T-helper 9 cell (primary cell): ENCODE results near the gene TNRC6C.
"Not testable (repeated sequence)": the region's sequence is repeated elsewhere in the genome, so short reads cannot be mapped to it uniquely, and the experiment has no call there.

Experiments used
- DNase-seq: peaks from one replicate; pipeline ENCODE4 v3.0.0-alpha.2; 2020

The TNRC6C gene

DNA sequence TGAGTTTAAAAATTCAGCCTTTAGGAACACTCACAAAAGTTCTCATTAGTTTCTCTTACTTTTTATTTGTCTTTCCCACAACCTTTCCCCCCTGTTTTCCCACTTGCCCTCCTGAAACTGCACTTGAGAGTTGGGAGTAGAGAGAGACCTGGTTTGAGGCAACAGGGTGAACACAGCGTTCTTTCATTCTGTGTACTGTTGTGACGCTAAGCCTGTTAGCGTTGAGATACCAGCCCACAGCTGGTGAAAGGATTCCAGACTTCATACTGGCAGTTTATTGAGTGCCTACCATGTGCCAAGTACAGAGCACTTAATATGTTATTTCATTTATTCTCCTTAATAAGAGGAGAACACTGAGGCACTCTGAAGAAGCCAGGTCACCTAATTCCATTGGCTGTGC is 10.3 kb downstream of the TNRC6C start:
- no peak for DNase-seq

DNA sequence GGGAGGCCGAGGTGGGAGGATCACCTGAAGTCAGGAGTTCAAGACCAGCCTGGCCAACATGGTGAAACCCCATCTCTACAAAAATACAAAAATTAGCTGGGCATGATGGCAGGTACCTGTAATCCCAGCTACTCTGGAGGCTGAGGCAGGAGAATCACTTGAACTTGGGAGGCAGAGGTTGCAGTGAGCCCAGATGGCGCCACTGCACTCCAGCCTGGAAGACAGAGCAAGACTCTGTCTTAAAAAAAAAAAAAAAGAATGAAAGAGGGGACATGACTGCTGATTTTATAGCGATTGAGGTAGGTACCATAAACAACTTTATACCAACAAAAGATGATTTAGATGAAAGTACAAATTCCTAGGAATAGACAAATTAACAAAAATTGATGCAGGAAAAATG is 13.8 kb downstream of the TNRC6C start:
- not testable (repeated sequence) for DNase-seq

DNA sequence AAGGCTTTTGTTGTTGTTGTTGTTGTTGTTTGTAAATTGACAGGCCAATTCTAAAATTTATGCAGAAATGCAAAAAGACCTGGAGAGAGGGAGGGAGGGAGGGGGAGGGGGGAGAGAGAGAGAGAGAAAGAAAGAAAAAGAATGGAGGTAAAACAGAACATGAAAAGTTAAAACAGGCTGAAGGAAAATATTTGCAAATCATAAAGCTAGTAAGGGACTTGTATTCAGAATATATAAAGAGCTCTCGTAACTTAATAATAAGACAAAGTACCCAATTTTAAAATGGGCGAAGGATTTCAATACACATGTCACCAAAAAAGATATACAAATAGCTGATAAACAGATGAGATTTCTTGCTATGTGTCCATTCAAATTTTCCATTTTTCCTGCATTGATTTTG is 15.4 kb downstream of the TNRC6C start:
- DNase-seq = no peak

DNA sequence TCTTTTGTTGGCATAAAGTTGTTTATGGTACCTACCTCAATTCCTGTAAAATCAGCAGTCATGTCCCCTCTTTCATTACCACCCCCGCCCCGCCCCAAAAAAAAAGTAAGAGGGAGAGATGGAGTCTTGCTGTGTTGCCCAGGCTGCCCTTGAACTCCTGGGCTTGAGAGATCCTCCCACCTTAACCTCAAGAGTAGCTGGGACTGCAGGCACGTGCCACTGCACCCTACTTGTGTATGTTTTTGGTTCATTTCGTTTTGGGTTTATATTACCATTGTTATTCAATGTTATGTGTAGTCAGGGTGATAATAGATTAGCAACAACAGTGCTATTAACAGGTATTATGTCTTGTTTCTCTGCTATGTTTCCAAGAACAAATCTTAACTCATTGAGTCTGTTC is 15.9 kb downstream of the TNRC6C start:
- DNase-seq = no peak

DNA sequence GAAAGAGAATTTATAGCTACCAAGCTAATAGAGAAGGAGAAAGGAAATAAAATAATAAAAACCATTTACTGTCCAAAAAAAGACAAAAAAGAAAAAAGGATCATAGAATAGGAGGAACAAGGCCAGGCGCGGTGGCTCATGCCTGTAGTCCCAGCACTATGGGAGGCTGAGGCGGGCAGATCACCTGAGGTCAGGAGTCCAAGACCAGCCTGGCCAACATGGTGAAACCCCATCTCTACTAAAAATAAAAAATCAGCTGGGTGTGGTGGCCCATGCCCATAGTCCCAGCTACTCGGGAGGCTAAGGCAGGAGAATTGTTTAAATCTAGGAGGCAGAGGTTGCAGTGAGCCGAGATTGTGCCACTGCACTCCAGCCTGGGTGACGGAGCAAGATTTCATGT is 23.9 kb downstream of the TNRC6C start:
- DNase-seq = not testable (repeated sequence)

DNA sequence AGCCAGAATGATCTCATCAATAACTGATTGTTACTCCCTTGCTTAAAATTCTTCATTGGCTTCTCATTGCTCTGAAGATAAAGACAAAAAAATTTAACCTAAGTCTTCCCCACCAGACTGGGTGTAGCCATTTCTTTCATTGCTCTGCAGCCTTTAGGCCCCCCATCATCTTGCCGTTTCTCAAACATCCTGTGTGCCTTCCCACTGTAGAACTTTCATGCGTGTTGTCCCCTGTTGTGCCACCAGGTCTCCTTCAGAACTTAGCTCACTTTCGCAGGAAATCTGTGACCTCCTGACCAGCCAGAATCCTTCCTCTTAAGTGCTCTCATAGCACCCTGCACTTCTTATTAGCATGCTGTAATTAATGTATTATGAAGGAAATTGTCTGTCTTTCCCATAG is 31.8 kb downstream of the TNRC6C start:
- DNase-seq = no peak

DNA sequence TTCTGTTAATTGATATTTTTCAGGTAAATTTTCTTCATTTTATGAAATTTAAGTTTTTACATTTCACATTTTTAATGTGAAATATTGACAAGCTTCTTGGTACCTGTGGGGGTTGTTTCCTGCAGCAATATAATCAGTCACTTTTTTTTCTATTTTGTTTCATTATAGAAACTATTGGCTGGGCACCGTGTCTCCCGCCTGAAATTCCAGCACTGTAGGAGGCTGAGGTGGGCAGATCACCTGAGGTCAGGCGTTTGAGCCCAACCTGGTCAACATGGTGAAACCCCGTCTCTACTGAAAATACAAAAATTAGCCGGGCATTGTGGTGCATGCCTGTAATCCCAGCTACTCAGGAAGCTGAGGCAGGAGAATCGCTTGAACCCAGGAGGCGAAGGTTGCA is 35.2 kb downstream of the TNRC6C start:
- not testable (repeated sequence) for DNase-seq

DNA sequence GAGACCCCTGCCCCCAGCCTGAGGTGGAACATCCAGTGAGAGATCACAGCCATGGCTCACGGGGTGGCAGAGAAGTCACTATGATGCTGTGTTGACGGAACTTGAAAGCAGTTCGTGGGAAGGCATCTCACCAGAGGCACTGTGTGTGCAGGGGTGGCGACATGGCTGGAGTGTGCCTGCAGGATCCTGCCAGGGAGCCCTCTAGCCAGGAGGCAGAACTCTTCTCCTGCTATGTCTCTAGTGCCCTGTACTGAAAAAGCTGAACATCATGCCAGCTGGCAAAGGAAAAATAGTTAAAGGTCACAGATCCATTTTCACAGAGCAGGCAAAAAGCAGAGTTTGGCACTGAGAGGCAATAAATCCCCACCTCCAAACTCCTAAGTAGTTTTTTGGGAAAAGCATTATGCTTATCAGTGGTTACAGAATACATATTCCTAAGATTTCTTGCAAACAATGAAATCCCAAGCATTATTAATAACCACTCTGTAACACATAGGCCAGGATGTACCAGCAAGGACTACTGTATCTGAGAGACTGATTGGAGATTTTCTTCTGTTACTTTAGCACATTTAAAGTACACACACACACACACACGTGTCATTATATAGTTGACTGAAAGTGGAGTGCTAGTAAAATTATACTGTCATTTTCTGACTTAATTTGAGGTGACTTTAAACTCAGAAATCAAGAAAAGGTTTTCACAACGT is 36.8 kb downstream of the TNRC6C start:
- no peak for DNase-seq

DNA sequence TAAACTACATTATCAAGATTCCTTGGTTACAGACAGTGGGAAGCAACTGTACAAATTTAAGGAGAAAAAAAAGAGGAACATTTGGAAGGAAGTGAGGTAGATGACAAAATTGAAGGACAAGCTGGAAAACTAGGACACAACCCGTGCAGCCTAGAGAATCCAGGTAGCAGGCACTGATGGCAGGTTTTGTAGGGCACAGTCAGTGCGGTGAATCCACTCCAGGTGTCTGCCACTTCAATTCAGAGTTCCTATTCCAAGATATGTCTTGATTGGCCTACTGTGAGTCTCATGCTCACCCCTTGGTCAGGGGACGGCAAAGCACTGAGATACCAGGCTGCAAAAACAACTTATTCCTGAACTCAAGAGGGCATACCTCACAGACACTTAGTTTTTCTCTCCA is 37.8 kb downstream of the TNRC6C start:
- no peak for DNase-seq

DNA sequence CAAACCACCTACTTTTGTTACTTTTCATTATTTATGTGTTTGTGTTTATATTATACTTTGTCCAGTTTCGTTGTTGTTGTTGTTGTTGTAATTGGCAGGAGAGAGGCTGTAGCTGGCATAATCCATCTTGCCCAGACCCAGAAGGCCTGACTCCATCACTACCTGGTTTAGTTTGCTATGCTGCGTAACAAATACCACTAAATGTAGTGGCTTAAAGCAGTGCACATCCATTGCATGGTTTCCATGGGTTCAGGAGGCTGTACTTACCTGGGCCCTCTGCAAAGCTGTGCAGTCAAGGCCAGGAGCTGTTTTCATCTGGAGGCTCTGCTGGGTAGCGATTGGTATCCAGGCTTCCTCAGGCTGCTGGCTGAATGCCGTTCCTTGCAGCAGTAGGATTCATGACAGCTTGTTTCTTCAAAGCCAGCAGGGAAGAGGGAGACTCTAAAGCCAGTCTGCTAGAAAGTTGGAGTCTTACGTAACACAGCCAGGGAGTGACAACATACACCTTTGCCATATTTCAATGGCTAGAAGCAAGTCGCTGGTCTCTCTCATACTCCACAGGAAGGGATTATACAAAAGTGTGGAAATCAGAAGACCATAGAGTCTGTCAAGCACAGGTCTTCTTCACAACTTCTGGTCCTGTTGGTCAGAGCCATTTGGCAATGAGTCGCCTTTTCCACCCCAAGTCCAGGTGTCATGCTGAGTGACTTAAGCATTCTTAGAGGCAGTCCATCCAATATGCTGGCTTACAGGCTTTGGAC is 41.1 kb downstream of the TNRC6C start:
- no peak for DNase-seq

DNA sequence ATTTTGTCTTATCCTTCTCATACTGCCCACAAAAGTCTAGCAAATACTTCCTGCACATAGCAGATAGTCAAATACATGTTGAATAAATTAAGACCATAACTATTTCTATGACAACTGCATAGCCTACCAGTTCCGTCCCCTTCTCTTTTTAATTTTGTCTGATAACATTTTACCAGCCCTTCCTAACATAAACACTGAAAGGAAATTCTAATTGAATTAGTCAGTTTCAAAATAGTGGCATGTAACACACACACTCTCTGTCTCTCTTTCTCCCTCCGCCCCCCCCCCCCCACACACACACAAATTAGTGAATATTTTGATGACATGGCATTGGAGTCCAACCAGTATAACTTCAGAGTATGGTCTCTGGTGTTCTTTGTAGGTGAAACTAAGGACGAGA is 41.8 kb downstream of the TNRC6C start:
- DNase-seq = no peak

DNA sequence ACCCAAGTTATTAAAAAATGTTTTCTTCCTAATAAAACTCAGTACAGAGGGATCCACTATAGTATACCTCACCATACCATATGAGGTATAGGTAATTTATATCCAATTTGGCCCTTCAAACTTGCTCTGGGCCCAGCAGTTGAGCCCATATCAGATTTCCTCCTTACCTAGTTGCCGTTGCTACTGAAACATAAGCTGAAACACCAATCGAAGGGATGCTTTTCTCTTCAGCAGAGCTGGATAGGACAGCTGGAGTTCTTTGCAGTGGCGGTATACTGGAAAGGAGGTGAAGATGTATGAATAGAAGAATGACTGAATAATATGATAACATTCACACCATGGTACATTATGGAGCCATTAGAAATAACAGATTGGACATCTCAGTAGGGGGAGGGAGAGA is 42.7 kb downstream of the TNRC6C start:
- DNase-seq = no peak

DNA sequence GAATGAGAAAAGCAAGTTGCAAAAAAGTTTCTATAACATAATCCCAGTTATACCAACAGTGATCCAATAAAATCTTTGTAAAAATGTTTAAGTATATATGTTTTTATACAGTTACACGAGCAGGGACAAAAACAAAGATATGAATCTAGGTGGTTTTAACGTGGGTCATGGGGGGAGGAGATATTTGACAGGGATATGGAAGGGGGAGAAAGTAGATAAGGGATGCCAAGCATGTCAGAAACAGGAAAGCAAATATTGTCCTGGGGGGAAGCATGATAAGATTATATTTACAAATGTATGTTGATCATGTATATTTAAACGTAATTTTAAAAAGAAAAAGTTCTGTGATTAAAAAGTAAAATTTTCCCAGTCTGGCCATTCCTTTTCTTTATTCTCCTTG is 43.1 kb downstream of the TNRC6C start:
- no peak for DNase-seq

DNA sequence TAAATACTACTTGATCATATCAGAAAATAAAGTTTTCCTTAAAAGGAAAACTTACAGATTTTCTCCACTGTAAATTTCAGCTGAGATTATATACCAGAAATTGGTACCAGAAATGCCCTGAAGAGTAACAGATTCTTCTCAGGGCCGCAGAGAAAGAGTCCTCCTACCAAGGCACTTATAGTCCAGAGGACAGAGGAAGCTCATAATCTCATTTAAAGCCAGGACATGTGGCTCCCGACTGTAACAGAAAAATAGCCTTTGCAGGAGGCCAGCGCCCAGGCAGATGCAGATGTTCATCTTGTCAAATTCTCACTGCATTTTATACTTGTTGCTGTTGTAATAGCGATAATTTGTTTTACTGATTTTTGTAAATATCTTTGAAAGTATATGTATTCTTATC is 43.7 kb downstream of the TNRC6C start:
- DNase-seq = no peak

DNA sequence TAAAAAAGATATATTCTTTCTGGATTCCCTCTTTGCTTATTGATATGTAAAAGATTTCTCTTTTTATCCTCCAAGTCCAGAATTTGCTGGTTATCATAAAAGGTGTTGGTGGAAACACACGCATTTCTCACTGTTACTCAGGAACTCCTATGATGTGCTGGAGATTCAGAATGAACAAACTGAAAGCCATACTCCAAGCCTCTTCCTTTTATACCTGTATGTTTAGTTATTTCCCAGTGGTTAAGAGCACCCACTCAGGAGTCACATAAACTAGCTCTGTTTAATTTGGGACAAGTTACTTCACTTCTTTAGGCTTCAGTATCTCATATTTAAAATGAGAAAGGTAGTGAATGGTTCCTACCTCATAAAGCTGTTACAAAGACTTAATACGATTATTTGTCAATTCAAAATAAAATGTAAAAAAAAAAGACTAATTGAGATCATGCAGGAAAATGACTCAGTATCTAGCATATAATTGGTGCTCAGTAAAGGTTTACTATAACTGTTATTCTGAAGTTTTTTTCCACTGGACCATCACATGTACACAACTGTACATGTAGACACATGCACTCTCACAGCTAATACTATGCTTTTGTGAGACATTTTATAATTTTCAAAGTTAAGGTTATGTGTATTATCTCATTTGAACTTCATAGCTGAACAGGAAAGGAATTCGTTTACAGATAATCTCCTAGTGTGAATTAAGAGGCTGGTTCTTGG is 47.1 kb downstream of the TNRC6C start:
- DNase-seq = no peak

DNA sequence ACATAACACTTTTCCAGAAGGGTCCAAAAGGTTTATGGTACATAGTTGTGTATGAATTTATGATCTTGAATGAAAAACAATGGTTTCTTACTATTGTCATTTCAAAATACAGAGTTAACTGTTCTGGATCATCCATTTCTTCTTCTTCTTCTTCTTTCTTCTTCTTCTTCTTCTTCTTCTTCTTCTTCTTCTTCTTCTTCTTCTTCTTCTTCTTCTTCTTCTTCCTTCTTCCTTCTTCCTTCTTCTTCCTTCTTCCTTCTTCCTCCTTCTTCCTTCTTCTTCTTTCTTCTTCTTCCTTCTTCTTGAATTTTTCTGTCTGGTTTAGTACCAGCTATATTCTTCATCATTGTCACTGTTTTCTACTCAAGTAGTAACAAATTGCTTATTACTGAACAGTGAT is 47.8 kb downstream of the TNRC6C start:
- no peak for DNase-seq

DNA sequence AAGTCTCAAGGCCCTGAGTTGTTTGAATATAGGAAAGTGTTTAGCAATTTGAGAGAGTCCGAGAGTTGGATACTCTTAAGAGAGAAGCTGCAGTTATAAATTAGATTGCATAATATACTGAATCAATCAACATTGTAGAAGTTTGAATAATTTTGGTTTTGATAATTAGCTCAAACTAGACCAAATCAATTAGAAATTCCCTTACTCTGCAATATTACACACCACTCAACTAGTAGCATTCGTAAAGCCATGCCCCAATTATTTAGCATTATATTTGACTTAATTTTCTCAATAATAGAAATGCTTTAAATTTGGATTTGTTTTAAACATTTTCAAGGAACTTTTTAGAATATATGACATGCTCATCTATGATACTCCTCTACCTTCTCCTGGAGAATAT is 49.1 kb downstream of the TNRC6C start:
- no peak for DNase-seq

DNA sequence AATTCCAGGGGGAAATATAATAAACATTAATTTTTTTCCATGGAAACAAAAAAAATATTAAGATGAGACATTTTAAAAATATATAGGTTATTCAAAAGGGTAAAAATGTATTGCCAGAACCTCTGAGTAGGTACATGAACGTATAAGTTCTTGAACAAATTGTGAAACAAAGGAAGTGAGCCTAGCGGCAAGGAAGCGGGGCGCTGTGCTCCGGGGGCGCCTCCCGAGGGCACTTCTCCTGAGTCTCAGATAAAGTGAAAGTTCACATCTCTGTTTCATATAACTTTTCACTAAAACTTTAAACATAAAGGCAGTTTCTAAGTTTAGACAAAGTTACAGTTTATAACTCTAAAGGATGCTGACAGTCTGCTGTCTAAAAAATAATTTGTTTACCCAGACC is 52.3 kb downstream of the TNRC6C start:
- no peak for DNase-seq

DNA sequence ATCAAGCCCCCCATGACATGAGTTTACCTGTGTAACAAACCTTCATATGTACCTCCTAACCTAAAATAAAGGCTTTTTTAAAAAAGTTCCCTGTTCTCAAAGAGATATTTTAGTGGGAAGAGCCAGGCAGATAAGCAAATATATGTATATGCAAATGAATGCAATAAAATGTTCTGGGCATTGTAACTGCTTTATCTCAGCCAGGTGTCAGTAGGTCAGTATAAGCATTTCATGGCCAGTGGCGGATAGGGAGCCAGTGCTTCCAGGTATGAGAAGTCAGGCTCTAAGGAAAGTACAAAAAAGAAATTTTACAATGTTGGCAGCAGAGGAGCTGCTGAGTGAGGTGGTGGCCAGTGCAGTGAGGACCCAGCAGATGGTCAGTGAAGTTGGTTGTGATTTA is 53.9 kb downstream of the TNRC6C start:
- no peak for DNase-seq

DNA sequence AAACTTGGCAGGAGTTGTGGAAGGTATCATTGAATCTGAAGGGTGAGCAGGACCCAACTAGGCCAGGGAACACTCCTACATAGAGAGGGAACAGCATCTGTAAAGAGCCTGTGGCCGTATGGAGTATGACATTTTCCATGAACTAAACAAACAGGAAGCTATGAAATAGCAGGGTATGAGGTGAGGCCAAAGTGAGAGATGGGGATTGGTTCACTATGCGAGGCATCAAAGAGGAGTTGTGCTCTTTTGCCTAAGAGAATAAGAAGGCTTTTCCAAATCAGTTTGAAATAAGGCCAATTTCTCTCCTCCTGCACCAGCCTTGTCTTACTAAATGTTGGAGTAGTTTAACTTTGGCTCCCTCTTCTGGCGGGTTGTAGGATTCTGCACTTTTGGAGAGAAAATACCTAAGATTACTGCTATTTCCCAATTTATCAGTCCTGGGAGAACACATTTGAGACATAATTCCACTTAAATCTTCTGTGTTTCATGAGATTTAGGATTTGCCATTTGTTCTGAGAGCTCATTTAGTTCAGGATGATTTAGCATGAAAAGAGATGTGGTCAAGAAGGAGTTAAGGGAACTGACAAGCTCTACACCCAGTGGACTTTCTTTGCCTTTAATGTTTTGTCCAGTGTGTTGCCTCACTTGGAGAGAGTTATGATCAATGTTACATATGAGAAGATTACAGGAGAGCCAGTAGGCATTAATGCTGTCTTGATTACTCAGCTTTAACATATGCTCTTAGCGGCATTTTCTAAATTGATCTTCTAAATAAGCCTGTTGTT is 55.4 kb downstream of the TNRC6C start:
- peak; percentile 14 for DNase-seq

DNA sequence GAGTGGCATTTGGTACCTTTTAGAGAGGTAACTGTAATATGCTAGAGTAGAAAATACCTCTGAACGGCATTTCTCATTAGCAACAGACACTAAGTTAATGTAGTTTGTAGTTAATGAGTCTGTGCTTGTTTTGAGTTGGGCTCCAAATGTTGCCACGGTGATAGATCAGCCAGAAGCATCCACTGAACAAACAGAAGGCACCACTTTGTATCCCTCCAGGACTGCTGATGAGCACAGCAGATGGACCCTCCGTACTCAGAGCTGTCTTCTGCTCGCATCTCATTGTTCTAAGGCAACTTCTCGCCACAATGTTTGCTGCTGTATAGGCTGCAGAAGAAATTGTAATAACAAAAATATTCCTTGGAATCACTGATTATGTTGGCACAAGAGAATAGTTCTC is 56.1 kb downstream of the TNRC6C start:
- DNase-seq = no peak

DNA sequence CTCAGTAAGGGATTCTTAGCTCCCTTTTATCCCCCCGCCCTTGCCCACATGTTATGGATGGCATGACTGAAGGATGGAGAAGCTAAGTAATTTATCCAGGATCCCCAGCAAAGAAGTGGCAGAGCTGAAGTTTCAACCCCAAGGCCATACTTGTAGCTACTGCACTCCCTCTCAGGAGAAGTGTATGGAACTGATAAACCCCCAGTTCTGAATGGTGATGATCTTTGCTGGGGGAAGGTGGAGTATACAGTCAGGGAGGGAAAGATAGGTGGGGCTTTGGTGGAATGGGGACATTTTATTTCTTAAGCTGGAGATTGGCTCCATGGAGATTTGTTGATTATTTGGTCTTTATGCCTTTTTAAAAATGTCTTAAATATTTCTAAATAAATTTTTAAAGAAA is 58.3 kb downstream of the TNRC6C start:
- DNase-seq = no peak

DNA sequence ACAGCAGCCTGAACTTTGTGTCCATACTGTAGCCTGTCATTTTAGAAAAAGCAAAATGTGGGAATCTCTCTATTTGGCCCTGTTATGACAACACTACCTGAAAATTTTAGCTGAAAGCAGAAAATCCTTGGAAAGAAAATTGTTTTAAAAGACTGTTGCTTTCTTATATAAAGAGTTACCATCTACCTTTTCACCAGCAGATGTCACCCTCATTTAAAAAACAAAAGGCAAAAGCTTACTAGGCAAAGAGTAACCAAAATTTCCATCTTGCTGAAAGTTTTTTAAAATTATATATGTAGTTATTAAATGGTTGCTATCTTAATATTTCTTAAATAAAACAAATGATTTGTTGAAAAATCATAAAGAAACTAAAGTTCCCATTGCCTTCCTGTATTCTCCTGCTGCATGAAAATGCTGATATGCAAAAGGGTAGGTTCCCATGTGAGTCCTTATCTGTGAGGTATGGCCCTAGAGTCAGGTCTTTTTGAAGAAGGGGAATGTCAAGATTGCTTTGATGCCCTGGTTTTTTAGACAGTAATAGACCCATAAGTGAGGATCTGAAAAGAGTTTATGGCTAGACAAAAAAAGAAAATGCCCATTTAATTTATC is 61.0 kb downstream of the TNRC6C start:
- DNase-seq = no peak
